ENCODE measurements around the gene CFAP157.

Gene CFAP157

DNA sequence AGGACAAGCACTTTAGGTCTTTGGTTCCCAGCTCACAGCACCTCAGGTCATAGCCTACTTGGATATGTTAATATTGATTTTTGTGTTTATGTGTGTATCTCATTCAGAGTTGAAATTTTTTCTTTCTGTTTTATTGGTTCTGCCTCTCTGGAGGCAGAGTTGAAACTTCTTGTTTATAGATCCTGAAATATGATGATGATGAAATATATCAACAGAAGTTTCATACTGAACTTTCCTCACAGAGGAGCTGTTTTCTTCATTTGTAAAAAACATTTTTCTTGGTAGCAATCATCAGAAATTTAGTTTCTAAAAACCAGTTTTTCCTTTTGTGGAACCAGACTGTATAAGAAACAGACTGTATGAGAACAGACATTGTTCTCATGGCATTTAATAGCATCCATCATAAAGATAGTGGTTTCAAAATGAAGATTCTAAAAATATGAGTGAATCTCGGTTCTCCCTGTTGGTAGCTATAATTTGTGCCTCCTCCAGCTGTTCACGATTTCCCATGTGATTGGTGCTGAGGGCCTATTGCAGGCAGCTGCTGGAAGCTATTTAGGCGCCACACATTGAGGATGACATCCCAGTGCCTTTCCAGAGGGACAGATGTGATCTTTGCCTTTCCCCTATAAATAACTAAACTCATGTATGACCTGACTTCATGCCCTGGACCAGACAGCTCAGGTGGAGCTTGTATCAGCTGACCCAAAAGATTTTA is 39.5 kb upstream of the CFAP157 start:
- no peak for TF ChIP-seq CTCF (IDR thresholded peaks at IDR 0.05; ENCODE audit: borderline replicate concordance, insufficient read depth, low read depth, low read length)
- no peak overlapping the region for H3K4me3 ChIP-seq (ENCODE audit: low read depth, low read length)

- TF ChIP-seq CTCF (IDR thresholded peaks at IDR 0.05; ENCODE audit: borderline replicate concordance, insufficient read depth, low read depth, low read length) = no peak
- H3K4me3 ChIP-seq (ENCODE audit: low read depth, low read length) = no peak overlapping the region
Observed at GRCh38 chr9:127667906-127668305, 38.9 kb upstream of the CFAP157 start.

DNA sequence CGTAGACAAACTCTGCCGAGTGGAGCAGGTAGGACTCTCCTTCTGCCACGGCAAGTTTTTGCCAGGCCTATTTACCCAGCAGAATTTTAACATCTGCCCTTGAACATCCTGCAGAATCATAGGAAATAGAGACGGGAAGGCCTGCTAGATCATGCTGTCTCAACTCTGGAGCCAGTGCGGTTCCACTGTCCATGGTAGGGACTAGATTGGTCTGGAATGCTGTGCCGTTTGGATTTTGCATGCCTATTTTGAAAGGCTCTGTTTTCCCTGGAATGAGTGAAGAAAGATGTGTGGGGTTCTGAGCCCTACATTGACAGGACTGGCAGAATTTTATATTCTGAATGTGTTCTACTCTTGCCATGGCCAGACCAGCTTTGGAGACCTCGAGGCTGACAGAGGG is 33.6 kb upstream of the CFAP157 start:
- no peak for TF ChIP-seq CTCF (IDR thresholded peaks at IDR 0.05; ENCODE audit: borderline replicate concordance, insufficient read depth, low read depth, low read length)
- H3K4me3 ChIP-seq (ENCODE audit: low read depth, low read length) = no peak overlapping the region

DNA sequence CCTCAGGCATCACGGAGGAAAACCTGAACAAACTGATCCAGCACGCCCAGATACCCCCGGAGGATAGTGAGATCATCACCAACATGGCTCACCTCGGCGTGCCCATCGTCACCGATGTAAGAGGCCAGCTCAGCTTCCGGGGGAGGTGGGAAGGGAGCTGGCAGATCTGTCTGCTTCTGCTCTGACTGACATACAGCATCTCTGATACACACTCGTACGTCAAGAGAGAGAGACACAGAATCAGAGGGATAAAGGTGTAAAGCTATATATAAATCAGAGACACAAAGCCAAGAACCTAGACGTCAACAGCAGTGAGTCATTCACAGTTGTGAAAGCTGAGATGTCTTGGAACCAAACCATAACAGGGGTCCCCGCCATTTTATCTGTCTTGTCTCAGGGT is 30.1 kb upstream of the CFAP157 start:
- TF ChIP-seq CTCF (IDR thresholded peaks at IDR 0.05; ENCODE audit: borderline replicate concordance, insufficient read depth, low read depth, low read length) = no peak
- H3K4me3 ChIP-seq (ENCODE audit: low read depth, low read length) = no peak overlapping the region

- no peak for TF ChIP-seq CTCF (IDR thresholded peaks at IDR 0.05; ENCODE audit: borderline replicate concordance, insufficient read depth, low read depth, low read length)
- H3K4me3 ChIP-seq (ENCODE audit: low read depth, low read length) = no peak overlapping the region
Observed at GRCh38 chr9:127679506-127679905, 27.3 kb upstream of the CFAP157 start.

DNA sequence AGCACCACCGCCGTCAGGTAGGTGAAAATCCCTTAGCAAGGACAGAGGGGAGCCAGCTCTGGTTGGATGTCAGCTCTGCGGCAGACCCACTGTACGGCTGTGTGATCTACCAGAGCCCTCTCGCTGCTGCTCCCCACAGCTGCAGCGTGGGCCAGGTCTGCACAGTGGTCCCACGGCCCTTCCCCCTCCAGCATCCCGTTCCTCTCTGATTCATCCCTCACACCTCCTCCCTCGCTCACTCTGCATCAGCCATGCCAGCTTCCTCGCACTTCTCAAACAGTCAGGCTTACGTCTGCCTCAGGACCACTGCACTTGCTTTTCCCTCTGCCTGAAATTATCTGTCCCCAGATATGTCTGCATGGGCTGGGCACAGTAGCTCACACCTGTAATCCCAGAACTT is 26.6 kb upstream of the CFAP157 start:
- TF ChIP-seq CTCF (IDR thresholded peaks at IDR 0.05; ENCODE audit: borderline replicate concordance, insufficient read depth, low read depth, low read length) = no peak
- H3K4me3 ChIP-seq (ENCODE audit: low read depth, low read length) = no peak overlapping the region

DNA sequence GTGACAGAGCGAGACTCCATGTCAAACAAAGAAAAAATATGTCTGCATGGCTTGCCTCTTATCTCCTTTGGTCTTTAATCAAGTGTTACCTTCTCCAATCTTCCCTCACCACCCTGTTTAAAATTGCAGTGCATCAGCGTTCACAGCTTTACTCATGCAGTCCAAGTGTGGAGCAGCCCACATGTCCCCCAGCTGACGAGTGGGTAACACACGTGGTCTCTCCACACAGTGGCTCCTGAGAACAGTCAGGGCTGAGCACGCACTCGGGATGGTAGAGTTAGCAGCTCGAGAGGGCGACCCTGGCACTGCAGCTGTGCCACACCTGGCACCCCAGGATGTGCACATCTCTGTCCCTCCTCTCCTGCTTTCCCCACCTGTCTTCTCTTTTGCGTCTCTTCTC is 25.9 kb upstream of the CFAP157 start:
- no peak overlapping the region for H3K4me3 ChIP-seq (ENCODE audit: low read depth, low read length)

More for the DNA sequence above, 25.9 kb upstream of the CFAP157 start:
- no peak for TF ChIP-seq CTCF (IDR thresholded peaks at IDR 0.05; ENCODE audit: borderline replicate concordance, insufficient read depth, low read depth, low read length)

Measured in GM12875 (cell line).